H1 (cell line): ENCODE measurements around the gene MAP3K14. TPM values are rescaled to one million over a fixed set of nuclear protein-coding genes. Genes with fewer than 3 reads are reported as not detected.
A peak's percentile ranks its signal among the peaks of the same experiment; 100 is the strongest.

Experiments used
- CTCF ChIA-PET: fragments of 300-600 bp; sonication (Branson Sonifier 250); formaldehyde crosslinking; loops from one replicate; lab custom pipeline; 2021; ENCODE audit not compliant: partially characterized antibody; lab: Charles Lee
- POLR2A ChIA-PET: fragments of 300-600 bp; sonication (Branson Sonifier 250); formaldehyde crosslinking; loops from one replicate; lab custom pipeline; 2021; ENCODE audit warnings: inconsistent platforms; ENCODE audit not compliant: partially characterized antibody; lab: Charles Lee
- DNase-seq, 2 experiments: peaks; one replicate each; pipeline versions ENCODE4 v3.0.0 to v3.0.0-alpha.2; 2010 to 2022; ENCODE audit warnings: low spot score in 2 of 2, low read depth in 1 of 2, mixed read lengths in 1 of 2
- FAIRE-seq: peaks from 2 replicates; lab custom pipeline; 2011; peaks lifted over from hg19 to GRCh38; lab: Jason Lieb, UNC
- H2AFZ ChIP-seq: 2 replicates; pipeline ENCODE4 v1.8.1; 2012; ENCODE audit warnings: low read length, inconsistent platforms
- H2AK5ac ChIP-seq: 2 replicates; pipeline ENCODE4 v1.6.1; 2013; ENCODE audit warnings: low read depth, low read length
- H2BK120ac ChIP-seq: replicated peaks from 2 replicates; pipeline ENCODE3; 2013; ENCODE audit warnings: low read depth, low read length, inconsistent platforms
- H2BK12ac ChIP-seq: 2 replicates; pipeline ENCODE4 v1.6.1; 2013; ENCODE audit warnings: low read depth, low read length
- H2BK15ac ChIP-seq: 2 replicates; pipeline ENCODE4 v1.6.1; 2013; ENCODE audit warnings: low read length
- H2BK20ac ChIP-seq: 2 replicates; pipeline ENCODE4 v1.6.1; 2013; ENCODE audit warnings: low read length
- H2BK5ac ChIP-seq: 2 replicates; pipeline ENCODE4 v1.6.1; 2013; ENCODE audit warnings: low read depth, low read length
- H3K14ac ChIP-seq: 2 replicates; pipeline ENCODE4 v1.6.1; 2013; ENCODE audit warnings: inconsistent platforms; ENCODE audit not compliant: insufficient read length
- H3K18ac ChIP-seq: 2 replicates; pipeline ENCODE4 v1.6.1; 2013; ENCODE audit warnings: low read length; ENCODE audit errors: extremely low read depth
- H3K23ac ChIP-seq: 2 replicates; pipeline ENCODE4 v1.6.1; 2013; ENCODE audit warnings: inconsistent platforms; ENCODE audit not compliant: insufficient read length
- H3K23me2 ChIP-seq: 2 replicates; pipeline ENCODE4 v1.6.1; 2013; ENCODE audit warnings: low read depth, low read length
- H3K27ac ChIP-seq: 2 replicates; pipeline ENCODE4 v1.6.1; 2011; ENCODE audit warnings: low read depth, low read length, inconsistent platforms
- H3K27me3 ChIP-seq, 4 experiments: replicated peaks in 1 of 4; 1 replicate in 1 of 4; 2 replicates in 3 of 4; pipeline versions ENCODE4 v1.6.1 to v1.8.1; 2011 to 2013; ENCODE audit warnings: low read length in 3 of 4, mild to moderate bottlenecking in 3 of 4, inconsistent platforms in 2 of 4, mixed read lengths in 2 of 4, moderate library complexity in 1 of 4; ENCODE audit not compliant: control insufficient read depth in 3 of 4, insufficient read depth in 3 of 4; ENCODE audit errors: extremely low read depth in 1 of 4
- H3K36me3 ChIP-seq, 4 experiments: 2 replicates each; pipeline versions ENCODE4 v1.6.1 to v1.8.1; 2011 to 2013; ENCODE audit warnings: mild to moderate bottlenecking in 4 of 4, low read length in 3 of 4, moderate library complexity in 2 of 4, control low read depth in 1 of 4, inconsistent platforms in 1 of 4; ENCODE audit not compliant: insufficient read depth in 4 of 4, control insufficient read depth in 2 of 4
- H3K4ac ChIP-seq: replicated peaks from 2 replicates; pipeline ENCODE3; 2013; ENCODE audit warnings: low read length, low read depth, mixed read lengths, inconsistent platforms; ENCODE audit not compliant: insufficient read length
- H3K4me1 ChIP-seq, 4 experiments: replicated peaks in 1 of 4; 1 replicate in 1 of 4; 2 replicates in 3 of 4; pipeline versions ENCODE4 v1.6.1 to v1.8.1; 2011 to 2013; ENCODE audit warnings: low read length in 3 of 4, inconsistent platforms in 2 of 4, mixed read lengths in 1 of 4; ENCODE audit not compliant: insufficient read depth in 4 of 4, control insufficient read depth in 3 of 4
- H3K4me2 ChIP-seq, 2 experiments: 2 replicates each; pipeline versions ENCODE4 v1.6.1 to v1.8.1; 2011 to 2013; ENCODE audit warnings: low read depth in 2 of 2, low read length in 2 of 2, control low read depth in 1 of 2, inconsistent platforms in 1 of 2, mild to moderate bottlenecking in 1 of 2; ENCODE audit not compliant: insufficient read depth in 1 of 2
- H3K4me3 ChIP-seq, 4 experiments: fragments of 200-600, 300-600 bp in 1 of 4; sonication (generic), shearing (Covaris generic), sonication (Bioruptor Twin) in 1 of 4; 2 replicates each; pipeline versions ENCODE4 v1.5.1 to v1.8.1; 2011 to 2016; ENCODE audit warnings: low read length in 4 of 4, low read depth in 3 of 4, control low read depth in 2 of 4, inconsistent platforms in 2 of 4, mild to moderate bottlenecking in 2 of 4, mixed read lengths in 1 of 4, moderate library complexity in 1 of 4; ENCODE audit not compliant: insufficient read depth in 2 of 4; ENCODE audit errors: extremely low read depth in 1 of 4
- H3K56ac ChIP-seq: replicated peaks from 2 replicates; pipeline ENCODE3; 2013; ENCODE audit warnings: low read depth, mild to moderate bottlenecking, mixed read lengths, low read length, inconsistent platforms; ENCODE audit not compliant: insufficient read length
- H3K79me1 ChIP-seq: 2 replicates; pipeline ENCODE4 v1.6.1; 2013; ENCODE audit warnings: low read depth, low read length, control low read depth
- H3K79me2 ChIP-seq, 2 experiments: 2 replicates each; pipeline versions ENCODE4 v1.6.1 to v1.8.1; 2012 to 2013; ENCODE audit warnings: low read length in 2 of 2, mild to moderate bottlenecking in 2 of 2, inconsistent platforms in 1 of 2; ENCODE audit not compliant: insufficient read depth in 2 of 2, control insufficient read depth in 1 of 2
- H3K9ac ChIP-seq, 4 experiments: replicated peaks in 1 of 4; 1 replicate in 1 of 4; 2 replicates in 3 of 4; pipeline versions ENCODE4 v1.6.1 to v1.8.1; 2011 to 2013; ENCODE audit warnings: low read depth in 3 of 4, low read length in 3 of 4, control low read depth in 2 of 4, mild to moderate bottlenecking in 2 of 4, moderate library complexity in 2 of 4, inconsistent platforms in 1 of 4; ENCODE audit errors: extremely low read depth in 1 of 4
- H3K9me3 ChIP-seq, 2 experiments: 2 replicates each; pipeline versions ENCODE4 v1.6.1 to v1.8.1; 2012 to 2013; ENCODE audit warnings: mild to moderate bottlenecking in 2 of 2, moderate library complexity in 2 of 2, control low read depth in 1 of 2, inconsistent platforms in 1 of 2, low read depth in 1 of 2, low read length in 1 of 2, mixed read lengths in 1 of 2; ENCODE audit not compliant: insufficient read depth in 2 of 2
- H4K20me1 ChIP-seq, 2 experiments: replicated peaks in 1 of 2; 2 replicates each; pipeline versions ENCODE3 to v1.8.1; 2011 to 2013; ENCODE audit warnings: inconsistent platforms in 2 of 2, low read length in 2 of 2, mild to moderate bottlenecking in 1 of 2; ENCODE audit not compliant: insufficient read depth in 2 of 2, control insufficient read depth in 1 of 2
- H4K5ac ChIP-seq: 2 replicates; pipeline ENCODE4 v1.6.1; 2013; ENCODE audit warnings: low read length, low read depth, mixed read lengths, inconsistent platforms; ENCODE audit not compliant: insufficient read length
- H4K8ac ChIP-seq: 2 replicates; pipeline ENCODE4 v1.8.0; 2013; ENCODE audit warnings: mild to moderate bottlenecking, moderate library complexity, low read length, inconsistent platforms; ENCODE audit not compliant: insufficient read depth; ENCODE audit errors: extremely low read depth
- H4K91ac ChIP-seq: replicated peaks from 2 replicates; pipeline ENCODE3; 2013; ENCODE audit warnings: low read length, mixed read lengths, inconsistent platforms; ENCODE audit not compliant: insufficient read length
- ASH2L ChIP-seq: fragments of 200-600, 300-600 bp; sonication (generic); IDR thresholded peaks from one replicate; pipeline ENCODE4 v1.7.1; 2017; ENCODE audit warnings: low read length
- BCL11A ChIP-seq, 2 experiments: IDR thresholded peaks; one replicate each; pipeline ENCODE4 v1.6.1; 2011; ENCODE audit warnings: low read depth in 2 of 2, low read length in 2 of 2, mild to moderate bottlenecking in 2 of 2
- E2F6 ChIP-seq: IDR thresholded peaks from 2 replicates; pipeline ENCODE4 v1.6.1; 2012; ENCODE audit warnings: inconsistent platforms
- EZH2 ChIP-seq: fragments of 200-600 bp; sonication (generic); IDR thresholded peaks from 2 replicates; pipeline ENCODE4 v1.7.1; 2012; ENCODE audit warnings: low read depth, mild to moderate bottlenecking, moderate library complexity, low read length, inconsistent platforms; ENCODE audit not compliant: severe bottlenecking
- JUN ChIP-seq: IDR thresholded peaks from 2 replicates; pipeline ENCODE4 v1.6.1; 2011; ENCODE audit warnings: low read depth, mild to moderate bottlenecking, improper control_type of control experiment, low read length
- POLR2A ChIP-seq, 2 experiments: IDR thresholded peaks; 1 replicate in 1 of 2; 2 replicates in 1 of 2; pipeline ENCODE4 v1.6.1; 2011; ENCODE audit warnings: low read depth in 2 of 2, low read length in 2 of 2, mild to moderate bottlenecking in 2 of 2; ENCODE audit errors: control extremely low read depth in 1 of 2
- RAD21 ChIP-seq, 2 experiments: IDR thresholded peaks in 1 of 2; conservative IDR thresholded peaks in 1 of 2; 2 replicates each; pipeline ENCODE4 v1.6.1; 2011; ENCODE audit warnings: low read depth in 2 of 2, low read length in 2 of 2, improper control_type of control experiment in 1 of 2, inconsistent platforms in 1 of 2, mild to moderate bottlenecking in 1 of 2, moderate library complexity in 1 of 2
- SIX5 ChIP-seq: IDR thresholded peaks from 2 replicates; pipeline ENCODE4 v1.6.1; 2011; ENCODE audit warnings: mild to moderate bottlenecking, low read depth, low read length
- SP1 ChIP-seq: IDR thresholded peaks from 2 replicates; pipeline ENCODE4 v1.6.1; 2011; ENCODE audit warnings: low read depth, low read length
- USF2 ChIP-seq: IDR thresholded peaks from 2 replicates; pipeline ENCODE4 v1.6.1; 2011; ENCODE audit warnings: low read length, improper control_type of control experiment
- WGBS, 2 experiments: shearing (Covaris generic) in 1 of 2; methylation state at CpG; one replicate each; pipeline versions ENCODE4 v1.1.6 to v1.1.7; 2013 to 2015; ENCODE audit warnings: low lambda C conversion rate in 2 of 2, mixed read lengths in 2 of 2, inconsistent platforms in 1 of 2, low coverage in 1 of 2, missing lambda C conversion rate in 1 of 2; ENCODE audit not compliant: insufficient replicate concordance in 2 of 2, insufficient coverage in 1 of 2, insufficient read length in 1 of 2; ENCODE audit errors: extremely low coverage in 1 of 2, missing lambda C conversion rate in 1 of 2; 5-methylcytosine and 5-hydroxymethylcytosine counted together
- polyA plus RNA-seq, 7 experiments: library from polyadenylated mRNA; depleted of rRNA in 3 of 7; stranded (reverse) in 5 of 7; unstranded in 2 of 7; fragments of >200 nt in 5 of 7; fragments of 200-250 nt in 2 of 7; gene quantifications; 1 replicate in 5 of 7; 2 replicates in 1 of 7; 4 replicates in 1 of 7; pipeline versions ENCODE4 v1.2.1 to v1.2.3, GENCODE V29; 2011 to 2013; ENCODE audit warnings: missing spikeins in 2 of 7, mixed read lengths in 2 of 7
- total RNA-seq: library from RNA; stranded (reverse); fragmentation: NEBNext Ultra II Directional; extraction: Animal tissue kit (Norgen Biotek cat#: 25700); gene quantifications from 2 replicates; pipeline ENCODE4 v1.2.1, GENCODE V29; 2021

The MAP3K14 gene
- total and polyA plus RNA-seq, 2 of the 8 experiments (the other 6 are each of a cell fraction or from before 2014, with no cell fraction given): 5.2 to 6.1 TPM

- FAIRE-seq: no peak
- Histone ChIP-seq H2AK5ac (no peak overlapping the region), H3K23ac (no peak overlapping the region), H2AFZ (no peak overlapping the region), H3K27ac (no peak overlapping the region), H3K18ac (no peak overlapping the region), H2BK20ac (no peak overlapping the region), H2BK12ac (no peak overlapping the region), H3K14ac (no peak overlapping the region), H2BK120ac (no peak overlapping the region), H4K20me1 (peaks cover 3 to 4% of the 10 kb centered on the region in 2 experiments), H3K4me3 (no peak overlapping the region), H3K4me2 (no peak overlapping the region), H3K23me2 (no peaks in the 10 kb centered on the region), H2BK15ac (no peak overlapping the region), H3K79me1 (peaks cover 15% of the 10 kb centered on the region), H3K9me3 (no peaks in the 10 kb centered on the region), H3K36me3 (0 out of 8 replicates have a peak, but pooled peaks cover 0 to 3% (median 0%) of the 10 kb centered on the region in 4 experiments), H3K9ac (peak overlapping the region in 1 of 4 experiments; percentile 21; a peak in 1 of 7 replicates), H2BK5ac (no peak overlapping the region), H4K5ac (no peak overlapping the region), H4K91ac (no peak overlapping the region), H3K4me1 (peaks cover 0 to 5% (median 0%) of the 10 kb centered on the region in 4 experiments; a peak in 1 of 7 replicates), H4K8ac (no peak overlapping the region), H3K27me3 (no peaks in the 10 kb centered on the region), H3K79me2 (peaks cover 0 to 4% of the 10 kb centered on the region in 2 experiments; a peak in 1 of 4 replicates), H3K4ac (no peak overlapping the region), H3K56ac (no peak overlapping the region)
- no peak for DNase-seq
- ChIA-PET POLR2A (interaction anchor here (1.5 kb wide), 2 partner anchors 20 to 45 kb away, joined by 3 to 4 read pairs; no protein-coding TSS in a partner anchor), CTCF (interaction anchor here (0.5 to 4.6 kb wide), 18 partner anchors 9 to 399 kb away, joined by 3 to 35 read pairs (median 4); partner anchors contain the start of gene ACBD4)
- WGBS, 2 experiments: 82% methylated on average over 12 of the region's 12 CpGs; no CpG with 5 or more reads in 1 of the 2 experiments
- TF ChIP-seq EZH2 (no peak), SIX5 (no peak), ASH2L (no peak), USF2 (no peak), RAD21 (IDR thresholded peaks at IDR 0.05 in 1 of 2, conservative IDR thresholded peaks at IDR 0.05 in 1 of 2; ENCODE audit: low read depth in 2 of 2, low read length in 2 of 2) (no peak), E2F6 (no peak), BCL11A (IDR thresholded peaks at IDR 0.05; ENCODE audit: low read depth in 2 of 2, low read length in 2 of 2) (no peak), POLR2A (IDR thresholded peaks at IDR 0.05; ENCODE audit: control extremely low read depth in 1 of 2, low read depth in 2 of 2, low read length in 2 of 2) (no peak), SP1 (no peak), JUN (no peak)
These were observed 24.0 kb downstream of the MAP3K14 start for GRCh38 chr17:45292696-45293412.
